ENCODE measurements around the gene PROSER3.

DNA sequence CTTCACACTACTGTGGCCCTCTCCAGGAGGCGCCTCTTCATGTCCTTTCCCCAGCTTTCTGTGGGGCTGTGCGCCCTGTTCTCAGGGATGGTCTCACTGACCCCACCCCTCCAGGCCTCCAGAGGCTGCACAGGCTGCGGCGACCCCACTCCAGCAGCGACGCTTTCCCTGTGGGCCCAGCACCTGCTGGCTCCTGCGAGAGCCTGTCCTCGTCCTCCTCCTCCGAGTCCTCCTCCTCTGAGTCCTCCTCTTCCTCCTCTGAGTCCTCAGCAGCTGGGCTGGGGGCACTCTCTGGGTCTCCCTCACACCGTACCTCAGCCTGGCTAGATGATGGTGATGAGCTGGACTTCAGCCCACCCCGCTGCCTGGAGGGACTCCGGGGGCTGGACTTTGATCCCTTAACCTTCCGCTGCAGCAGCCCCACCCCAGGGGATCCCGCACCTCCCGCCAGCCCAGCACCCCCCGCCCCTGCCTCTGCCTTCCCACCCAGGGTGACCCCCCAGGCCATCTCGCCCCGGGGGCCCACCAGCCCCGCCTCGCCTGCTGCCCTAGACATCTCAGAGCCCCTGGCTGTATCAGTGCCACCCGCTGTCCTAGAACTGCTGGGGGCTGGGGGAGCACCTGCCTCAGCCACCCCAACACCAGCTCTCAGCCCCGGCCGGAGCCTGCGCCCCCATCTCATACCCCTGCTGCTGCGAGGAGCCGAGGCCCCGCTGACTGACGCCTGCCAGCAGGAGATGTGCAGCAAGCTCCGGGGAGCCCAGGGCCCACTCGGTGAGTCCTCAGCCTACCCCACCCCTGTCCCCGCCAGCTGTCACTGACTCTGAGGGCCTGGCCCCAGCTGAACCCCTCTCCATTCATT, 28.6 kb downstream of the PROSER3 start:
- TF ChIP-seq POLR2A (IDR thresholded peaks at IDR 0.05): no peak
- TF ChIP-seq, protein P1, sequence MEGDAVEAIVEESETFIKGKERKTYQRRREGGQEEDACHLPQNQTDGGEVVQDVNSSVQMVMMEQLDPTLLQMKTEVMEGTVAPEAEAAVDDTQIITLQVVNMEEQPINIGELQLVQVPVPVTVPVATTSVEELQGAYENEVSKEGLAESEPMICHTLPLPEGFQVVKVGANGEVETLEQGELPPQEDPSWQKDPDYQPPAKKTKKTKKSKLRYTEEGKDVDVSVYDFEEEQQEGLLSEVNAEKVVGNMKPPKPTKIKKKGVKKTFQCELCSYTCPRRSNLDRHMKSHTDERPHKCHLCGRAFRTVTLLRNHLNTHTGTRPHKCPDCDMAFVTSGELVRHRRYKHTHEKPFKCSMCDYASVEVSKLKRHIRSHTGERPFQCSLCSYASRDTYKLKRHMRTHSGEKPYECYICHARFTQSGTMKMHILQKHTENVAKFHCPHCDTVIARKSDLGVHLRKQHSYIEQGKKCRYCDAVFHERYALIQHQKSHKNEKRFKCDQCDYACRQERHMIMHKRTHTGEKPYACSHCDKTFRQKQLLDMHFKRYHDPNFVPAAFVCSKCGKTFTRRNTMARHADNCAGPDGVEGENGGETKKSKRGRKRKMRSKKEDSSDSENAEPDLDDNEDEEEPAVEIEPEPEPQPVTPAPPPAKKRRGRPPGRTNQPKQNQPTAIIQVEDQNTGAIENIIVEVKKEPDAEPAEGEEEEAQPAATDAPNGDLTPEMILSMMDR (IDR thresholded peaks at IDR 0.05): no peak

Measured in uterus (tissue), 2 donors.